Osteoblast (primary cell): ENCODE results near the gene CNKSR3. TPM values are rescaled to one million over a fixed set of nuclear protein-coding genes. Genes with fewer than 3 reads are reported as not detected.

Experiments
- DNase-seq: peaks from one replicate; pipeline ENCODE4 v3.0.0; 2011; ENCODE audit warnings: low spot score, mixed read lengths; ENCODE audit not compliant: insufficient read length; ENCODE audit errors: missing footprints
- H2AFZ ChIP-seq: 2 replicates; pipeline ENCODE4 v1.6.0; 2011; ENCODE audit warnings: mild to moderate bottlenecking, low read length
- H3K27ac ChIP-seq: 2 replicates; pipeline ENCODE4 v1.5.1; 2011; ENCODE audit warnings: mild to moderate bottlenecking, low read depth, low read length, moderate library complexity
- H3K27me3 ChIP-seq: 2 replicates; pipeline ENCODE4 v1.6.0; 2012; ENCODE audit warnings: mild to moderate bottlenecking, control low read depth, inconsistent platforms, low read length, moderate library complexity; ENCODE audit not compliant: insufficient read depth
- H3K36me3 ChIP-seq: 2 replicates; pipeline ENCODE4 v1.5.1; 2011; ENCODE audit warnings: mild to moderate bottlenecking, low read length, control low read depth, moderate library complexity; ENCODE audit not compliant: insufficient read depth
- H3K4me1 ChIP-seq: 2 replicates; pipeline ENCODE4 v1.5.1; 2011; ENCODE audit warnings: mild to moderate bottlenecking, low read length, control low read depth, moderate library complexity; ENCODE audit not compliant: insufficient read depth
- H3K4me2 ChIP-seq: 2 replicates; pipeline ENCODE4 v1.6.0; 2011; ENCODE audit warnings: mild to moderate bottlenecking, low read length; ENCODE audit not compliant: insufficient read depth
- H3K4me3 ChIP-seq: fragments of 200-600 bp; sonication (generic); 3 replicates; pipeline ENCODE4 v1.5.1; 2012; ENCODE audit warnings: mild to moderate bottlenecking, low read length, inconsistent platforms; ENCODE audit not compliant: insufficient read depth
- H3K79me2 ChIP-seq: 2 replicates; pipeline ENCODE4 v1.6.0; 2012; ENCODE audit warnings: mild to moderate bottlenecking, low read length, control low read depth, inconsistent platforms; ENCODE audit not compliant: insufficient read depth
- H3K9me3 ChIP-seq: 2 replicates; pipeline ENCODE4 v1.5.1; 2011; ENCODE audit warnings: low read depth, low read length, control low read depth
- H4K20me1 ChIP-seq: 2 replicates; pipeline ENCODE4 v1.6.0; 2012; ENCODE audit warnings: mild to moderate bottlenecking, low read length, control low read depth; ENCODE audit not compliant: insufficient read depth
- CTCF ChIP-seq: IDR thresholded peaks from 2 replicates; pipeline ENCODE4 v1.5.1; 2011; ENCODE audit warnings: mild to moderate bottlenecking, low read depth, low read length, moderate library complexity; ENCODE audit errors: extremely low read depth
- total RNA-seq: library from RNA; depleted of rRNA; stranded (reverse); fragments of >200 nt; gene quantifications from 2 replicates; pipeline ENCODE4 v1.2.3, GENCODE V29; 2012

The CNKSR3 gene
- total RNA-seq, 1 donor, result 5.4 TPM

DNA sequence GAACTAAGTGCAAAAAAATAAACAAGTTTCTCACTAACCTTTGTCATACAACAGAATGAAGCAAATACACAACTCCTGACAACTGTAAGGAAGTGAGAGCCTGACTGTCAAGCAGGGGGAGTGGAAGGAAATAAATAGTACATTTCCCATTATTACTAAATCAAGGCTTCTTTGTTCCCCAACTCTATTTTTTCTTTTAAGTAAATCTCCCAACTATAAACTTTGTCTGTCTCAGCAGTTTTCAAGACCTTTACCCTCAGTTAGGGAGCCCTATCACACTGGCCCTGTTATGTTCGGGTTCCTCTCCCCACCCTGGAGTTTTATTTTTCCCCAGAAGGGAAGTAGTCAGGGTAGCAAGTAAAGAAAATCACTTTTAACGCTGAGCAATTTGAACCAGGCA lies 129.7 kb downstream of the CNKSR3 start:
- H3K4me2 ChIP-seq, result no peak overlapping the region
- no peaks in the 10 kb centered on the region for H4K20me1 ChIP-seq
- no peak for DNase-seq
- no peak overlapping the region for H3K4me3 ChIP-seq
- H2AFZ ChIP-seq, result no peak overlapping the region
- H3K9me3 ChIP-seq, result no peaks in the 10 kb centered on the region
- H3K27ac ChIP-seq, result no peak overlapping the region
- TF ChIP-seq CTCF, result no peak
- peaks cover 5% of the 10 kb centered on the region for H3K27me3 ChIP-seq
- no peaks in the 10 kb centered on the region for H3K36me3 ChIP-seq
- H3K79me2 ChIP-seq, result no peaks in the 10 kb centered on the region
- H3K4me1 ChIP-seq, result no peaks in the 10 kb centered on the region

GRCh38 chr6:154379585-154379984 lies 130.9 kb downstream of the CNKSR3 start:
- H3K9me3 ChIP-seq, result no peaks in the 10 kb centered on the region
- H3K27me3 ChIP-seq, result no peaks in the 10 kb centered on the region
- no peaks in the 10 kb centered on the region for H4K20me1 ChIP-seq
- no peak overlapping the region for H3K4me2 ChIP-seq
- H3K27ac ChIP-seq, result no peak overlapping the region
- H3K79me2 ChIP-seq, result no peaks in the 10 kb centered on the region
- H3K4me3 ChIP-seq, result no peak overlapping the region
- no peak overlapping the region for H2AFZ ChIP-seq
- no peak for DNase-seq
- TF ChIP-seq CTCF, result no peak
- no peaks in the 10 kb centered on the region for H3K36me3 ChIP-seq
- H3K4me1 ChIP-seq, result no peaks in the 10 kb centered on the region

DNA sequence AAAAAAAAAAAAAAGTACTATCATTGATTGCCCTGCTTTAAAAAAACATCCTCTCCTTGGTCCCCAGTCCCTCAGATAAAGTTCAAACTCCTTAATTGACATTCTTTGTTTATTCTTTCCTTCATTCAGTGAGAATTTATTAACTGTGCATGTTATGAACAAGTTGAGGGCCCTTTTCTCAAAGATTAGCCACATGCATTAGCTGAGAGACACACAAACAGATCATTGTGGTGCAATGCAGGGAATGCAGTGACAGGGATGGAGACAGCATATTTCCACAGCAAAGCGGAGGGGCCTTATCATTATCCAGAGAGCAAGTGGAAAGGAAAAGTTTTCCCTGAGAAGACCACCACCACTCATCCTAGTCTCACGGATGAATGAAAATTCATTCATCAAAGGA lies 132.0 kb downstream of the CNKSR3 start:
- peaks cover 3% of the 10 kb centered on the region for H3K9me3 ChIP-seq
- H3K36me3 ChIP-seq, result no peaks in the 10 kb centered on the region
- no peaks in the 10 kb centered on the region for H4K20me1 ChIP-seq
- no peaks in the 10 kb centered on the region for H3K79me2 ChIP-seq
- H3K4me3 ChIP-seq, result no peak overlapping the region
- H3K27ac ChIP-seq, result no peak overlapping the region
- TF ChIP-seq CTCF, result no peak
- no peak for DNase-seq
- no peaks in the 10 kb centered on the region for H3K4me1 ChIP-seq
- H2AFZ ChIP-seq, result no peak overlapping the region
- no peaks in the 10 kb centered on the region for H3K27me3 ChIP-seq
- H3K4me2 ChIP-seq, result no peak overlapping the region

- H3K9me3 ChIP-seq, result peaks cover 3% of the 10 kb centered on the region
- no peak overlapping the region for H3K4me2 ChIP-seq
- no peaks in the 10 kb centered on the region for H3K79me2 ChIP-seq
- no peaks in the 10 kb centered on the region for H3K36me3 ChIP-seq
- no peak overlapping the region for H2AFZ ChIP-seq
- H4K20me1 ChIP-seq, result no peaks in the 10 kb centered on the region
- no peak for TF ChIP-seq CTCF
- DNase-seq, result no peak
- no peak overlapping the region for H3K4me3 ChIP-seq
- H3K27ac ChIP-seq, result no peak overlapping the region
- H3K27me3 ChIP-seq, result no peaks in the 10 kb centered on the region
- H3K4me1 ChIP-seq, result no peaks in the 10 kb centered on the region
Measured at GRCh38 chr6:154377726-154378125, 132.8 kb downstream of the CNKSR3 start.
